Measurements from ENCODE around the gene TSTD2.

DNA sequence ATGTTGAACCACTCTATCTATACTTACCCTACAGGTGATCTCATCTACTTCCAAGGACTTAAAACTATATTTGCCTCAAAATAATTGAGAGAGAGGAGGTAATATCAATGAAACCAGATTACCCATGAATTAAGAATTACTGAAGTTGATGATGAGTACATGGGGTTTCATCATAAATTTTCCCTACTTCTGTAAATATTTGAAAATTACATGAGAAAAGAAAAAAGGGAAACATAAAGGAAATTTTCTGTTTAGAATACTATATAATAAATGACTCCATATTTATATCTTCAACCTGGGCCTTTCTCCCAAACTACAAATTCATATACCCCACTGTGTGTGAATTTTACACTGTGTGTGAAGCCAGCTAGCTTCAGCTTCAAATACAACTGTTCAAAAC, 2.6 kb downstream of the TSTD2 start:
- TF ChIP-seq, protein P1, sequence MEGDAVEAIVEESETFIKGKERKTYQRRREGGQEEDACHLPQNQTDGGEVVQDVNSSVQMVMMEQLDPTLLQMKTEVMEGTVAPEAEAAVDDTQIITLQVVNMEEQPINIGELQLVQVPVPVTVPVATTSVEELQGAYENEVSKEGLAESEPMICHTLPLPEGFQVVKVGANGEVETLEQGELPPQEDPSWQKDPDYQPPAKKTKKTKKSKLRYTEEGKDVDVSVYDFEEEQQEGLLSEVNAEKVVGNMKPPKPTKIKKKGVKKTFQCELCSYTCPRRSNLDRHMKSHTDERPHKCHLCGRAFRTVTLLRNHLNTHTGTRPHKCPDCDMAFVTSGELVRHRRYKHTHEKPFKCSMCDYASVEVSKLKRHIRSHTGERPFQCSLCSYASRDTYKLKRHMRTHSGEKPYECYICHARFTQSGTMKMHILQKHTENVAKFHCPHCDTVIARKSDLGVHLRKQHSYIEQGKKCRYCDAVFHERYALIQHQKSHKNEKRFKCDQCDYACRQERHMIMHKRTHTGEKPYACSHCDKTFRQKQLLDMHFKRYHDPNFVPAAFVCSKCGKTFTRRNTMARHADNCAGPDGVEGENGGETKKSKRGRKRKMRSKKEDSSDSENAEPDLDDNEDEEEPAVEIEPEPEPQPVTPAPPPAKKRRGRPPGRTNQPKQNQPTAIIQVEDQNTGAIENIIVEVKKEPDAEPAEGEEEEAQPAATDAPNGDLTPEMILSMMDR (IDR thresholded peaks at IDR 0.05; ENCODE audit: insufficient read depth, low read length, poor library complexity, severe bottlenecking) = no peak
- TF ChIP-seq EZH2phosphoT487 (conservative IDR thresholded peaks at IDR 0.05; ENCODE audit: low read length) = no peak

All from SU-DHL-6 (cell line).